IMR-90 (cell line): Measurements from ENCODE around the gene TRA2B. TPM values are rescaled to one million over a fixed set of nuclear protein-coding genes. Genes with fewer than 3 reads are reported as not detected.

Experiments used
- ATAC-seq: fragments of 200-7000 bp; cut with Tn5 transposase; 2 replicates; pipeline ENCODE4 v1.9.1; 2020; ENCODE audit warnings: low read depth, mild to moderate bottlenecking, moderate library complexity
- BruUV-seq: library from RNA; stranded (reverse); fragments of 400-500 nt; replicated peaks from 2 replicates; lab custom pipeline; 2021; lab: Mats Ljungman, UMichigan
- CTCF ChIA-PET: fragments of 300-600 bp; formaldehyde crosslinking; extraction: SDS; loops from one replicate; lab custom pipeline; 2021; ENCODE audit warnings: antibody characterized with exemption; lab: Yijun Ruan, JAX
- POLR2A ChIA-PET: fragments of 300-600 bp; sonication (Branson Sonifier 250); formaldehyde crosslinking; loops from one replicate; lab custom pipeline; 2022; ENCODE audit warnings: antibody characterized with exemption; ENCODE audit not compliant: unreplicated experiment; lab: Charles Lee
- DNase-seq: peaks from one replicate; pipeline ENCODE4 v3.0.0; 2013
- H2AFZ ChIP-seq: replicated peaks from 2 replicates; pipeline ENCODE3; 2013; ENCODE audit warnings: low read length, mild to moderate bottlenecking; ENCODE audit not compliant: poor library complexity
- H2AK5ac ChIP-seq: 2 replicates; pipeline ENCODE4 v1.6.1; 2013; ENCODE audit warnings: low read depth, low read length, inconsistent platforms
- H2AK9ac ChIP-seq: replicated peaks from 2 replicates; pipeline ENCODE3; 2013; ENCODE audit warnings: mild to moderate bottlenecking, low read depth, low read length, moderate library complexity; ENCODE audit not compliant: poor library complexity
- H2BK120ac ChIP-seq: 2 replicates; pipeline ENCODE4 v1.6.1; 2013; ENCODE audit warnings: low read depth, low read length, inconsistent platforms
- H2BK15ac ChIP-seq: 3 replicates; pipeline ENCODE4 v1.6.1; 2013; ENCODE audit warnings: low read depth, low read length, inconsistent platforms
- H2BK20ac ChIP-seq: 2 replicates; pipeline ENCODE4 v1.6.1; 2013; ENCODE audit warnings: low read depth, mild to moderate bottlenecking, inconsistent platforms, low read length, moderate library complexity
- H2BK5ac ChIP-seq: 2 replicates; pipeline ENCODE4 v1.6.1; 2013; ENCODE audit warnings: mild to moderate bottlenecking, low read depth, low read length, inconsistent platforms; ENCODE audit not compliant: poor library complexity, severe bottlenecking
- H3K14ac ChIP-seq: replicated peaks from 2 replicates; pipeline ENCODE4 v1.6.1; 2013; ENCODE audit warnings: low read depth, low read length, inconsistent platforms
- H3K18ac ChIP-seq: 2 replicates; pipeline ENCODE4 v1.6.1; 2013; ENCODE audit warnings: low read depth, low read length, control low read depth
- H3K23ac ChIP-seq: 2 replicates; pipeline ENCODE4 v1.6.1; 2013; ENCODE audit warnings: low read depth, low read length, inconsistent platforms
- H3K27ac ChIP-seq: 2 replicates; pipeline ENCODE4 v1.5.1; 2013; ENCODE audit warnings: mild to moderate bottlenecking, control low read depth, low read length; ENCODE audit not compliant: insufficient read depth
- H3K27me3 ChIP-seq: 2 replicates; pipeline ENCODE4 v1.6.1; 2013; ENCODE audit warnings: low read length; ENCODE audit not compliant: control insufficient read depth, insufficient read depth
- H3K36me3 ChIP-seq: 2 replicates; pipeline ENCODE4 v1.6.1; 2013; ENCODE audit warnings: low read length, mixed read lengths; ENCODE audit not compliant: control insufficient read depth, insufficient read depth
- H3K4ac ChIP-seq: 2 replicates; pipeline ENCODE4 v1.6.1; 2013; ENCODE audit warnings: low read depth, low read length, inconsistent platforms
- H3K4me1 ChIP-seq: 2 replicates; pipeline ENCODE4 v1.6.1; 2013; ENCODE audit warnings: low read length, mixed read lengths; ENCODE audit not compliant: control insufficient read depth, insufficient read depth
- H3K4me2 ChIP-seq: 2 replicates; pipeline ENCODE4 v1.6.1; 2013; ENCODE audit warnings: low read depth, mild to moderate bottlenecking, control low read depth, low read length, moderate library complexity
- H3K4me3 ChIP-seq: 2 replicates; pipeline ENCODE4 v1.5.1; 2013; ENCODE audit warnings: low read depth, mild to moderate bottlenecking, control low read depth, low read length, moderate library complexity; ENCODE audit not compliant: insufficient read depth
- H3K56ac ChIP-seq: 2 replicates; pipeline ENCODE4 v1.6.1; 2013; ENCODE audit warnings: low read length, inconsistent platforms; ENCODE audit not compliant: insufficient read depth; ENCODE audit errors: extremely low read depth
- H3K79me1 ChIP-seq, 2 experiments: 2 replicates each; pipeline ENCODE4 v1.6.1; 2013; ENCODE audit warnings: low read length in 2 of 2, inconsistent platforms in 1 of 2, low read depth in 1 of 2
- H3K9ac ChIP-seq: 2 replicates; pipeline ENCODE4 v1.6.1; 2013; ENCODE audit warnings: low read depth, low read length, control low read depth
- H3K9me1 ChIP-seq: 2 replicates; pipeline ENCODE4 v1.6.1; 2013; ENCODE audit warnings: low read length, inconsistent platforms; ENCODE audit not compliant: insufficient read depth
- H3K9me3 ChIP-seq: 2 replicates; pipeline ENCODE4 v1.6.1; 2013; ENCODE audit warnings: low read length; ENCODE audit not compliant: control insufficient read depth, insufficient read depth
- H4K20me1 ChIP-seq: 2 replicates; pipeline ENCODE4 v1.6.1; 2013; ENCODE audit warnings: low read length, inconsistent platforms; ENCODE audit not compliant: insufficient read depth
- H4K5ac ChIP-seq: 2 replicates; pipeline ENCODE4 v1.6.1; 2013; ENCODE audit warnings: mild to moderate bottlenecking, low read depth, low read length, control low read depth
- H4K8ac ChIP-seq, 2 experiments: 2 replicates each; pipeline ENCODE4 v1.6.1; 2013; ENCODE audit warnings: low read depth in 2 of 2, low read length in 2 of 2, control low read depth in 1 of 2, inconsistent platforms in 1 of 2
- H4K91ac ChIP-seq: 2 replicates; pipeline ENCODE4 v1.6.1; 2013; ENCODE audit warnings: low read depth, low read length, inconsistent platforms; ENCODE audit not compliant: insufficient read depth
- RCOR1 ChIP-seq: IDR thresholded peaks from 2 replicates; pipeline ENCODE4 v1.6.1; 2012; ENCODE audit warnings: mild to moderate bottlenecking, low read length, improper control_type of control experiment; ENCODE audit not compliant: insufficient replicate concordance
- SMC3 ChIP-seq: fragments of 150-350 bp; IDR thresholded peaks from 2 replicates; pipeline ENCODE4 v1.6.1; 2016; ENCODE audit warnings: low read depth, mild to moderate bottlenecking, antibody characterized with exemption, low read length, moderate library complexity
- WGBS, 2 experiments: methylation state at CpG; one replicate each; pipeline versions ENCODE4 v1.1.5 to v1.1.7; 2013; ENCODE audit warnings: missing lambda C conversion rate in 2 of 2; ENCODE audit not compliant: insufficient read length in 1 of 2; ENCODE audit errors: extremely low coverage in 2 of 2; 5-methylcytosine and 5-hydroxymethylcytosine counted together
- dilution Hi-C: fragments of 300-500 bp; cut with HindIII; formaldehyde crosslinking; loops from one replicate; pipeline ENCODE4 v1.14.3; 2018; ENCODE audit warnings: low sequenced_read_pairs; ENCODE audit not compliant: unreplicated experiment
- in situ Hi-C: fragments of 300-500 bp; cut with MboI; formaldehyde crosslinking; loops from 3 replicates; pipeline ENCODE4 v1.14.3; 2019; ENCODE audit warnings: low sequenced_read_pairs, inconsistent platforms, mixed read lengths
- intact Hi-C: fragments of 100-400 bp; cut with micrococcal nuclease; formaldehyde crosslinking; loops from 2 replicates; pipeline ENCODE4 v1.10.0; 2022
- polyA plus RNA-seq, 3 experiments: library from polyadenylated mRNA; depleted of rRNA; stranded (reverse); fragments of >200 nt; gene quantifications; 2 replicates each; pipeline ENCODE4 v1.2.3, GENCODE V29; 2012; ENCODE audit warnings: low replicate concordance in 1 of 3
- total RNA-seq: library from RNA; depleted of rRNA; stranded (reverse); fragments of >200 nt; gene quantifications from 2 replicates; pipeline ENCODE4 v1.2.3, GENCODE V29; 2012

TRA2B gene
- total and polyA plus RNA-seq, 2 of the 4 experiments (the other 2 are of a cell fraction), result 127 to 208 TPM

DNA sequence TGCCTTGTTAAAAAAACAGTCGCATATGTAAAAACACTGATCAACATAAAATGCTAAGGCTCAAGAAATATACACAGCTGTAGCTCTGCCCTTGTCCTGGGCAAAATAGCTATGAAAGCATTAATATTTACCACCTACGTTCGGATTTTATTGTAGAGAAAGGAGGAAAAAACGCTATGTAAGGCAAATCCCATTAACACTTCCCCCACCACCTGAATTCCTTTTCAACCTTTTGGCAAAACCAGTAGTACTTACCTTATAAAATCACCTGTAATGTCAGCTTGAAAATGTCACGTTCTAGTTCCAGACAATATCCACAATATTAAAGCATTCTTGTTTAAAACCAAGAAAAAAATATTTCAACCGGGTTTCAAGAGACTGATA is 3.6 kb downstream of the TRA2B start:
- TF ChIP-seq RCOR1 (no peak), SMC3 (no peak)
- no peak overlapping the region for H2AFZ ChIP-seq
- ATAC-seq (no peak), DNase-seq (no peak)
- H3K23ac ChIP-seq, result no peak overlapping the region
- no peak overlapping the region for H2BK120ac ChIP-seq
- H2BK20ac ChIP-seq, result no peak overlapping the region
- peaks cover 15% of the 10 kb centered on the region for H3K4me1 ChIP-seq
- WGBS, 2 experiments, result no CpG with 5 or more reads among the region's 6 CpGs
- H3K4me3 ChIP-seq, result peak overlapping the region; percentile 22; the same call in 1 of the 2 replicates
- H3K4ac ChIP-seq, result no peak overlapping the region
- no peak overlapping the region for H2BK15ac ChIP-seq
- H3K36me3 ChIP-seq, result peaks cover 5% of the 10 kb centered on the region
- no peak overlapping the region for H4K5ac ChIP-seq
- CTCF ChIA-PET, result no interaction called here
- dilution Hi-C loops (no loop called here), in situ Hi-C loops (no loop called here), intact Hi-C loops (loop anchor here (2.0 kb wide), 1 partner anchor 273 kb away; no protein-coding TSS in a partner anchor)
- H4K8ac ChIP-seq, result no peak overlapping the region
- H3K27ac ChIP-seq, result no peak overlapping the region
- H3K9me3 ChIP-seq, result no peaks in the 10 kb centered on the region
- peaks cover 0 to 19% of the 10 kb centered on the region in 2 experiments; a peak in 2 of 4 replicates for H3K79me1 ChIP-seq
- H3K9ac ChIP-seq, result peak overlapping the region; percentile 33; the same call in 1 of the 2 replicates
- H3K4me2 ChIP-seq, result peak overlapping the region; percentile 87
- no peak overlapping the region for H2AK9ac ChIP-seq
- no peak overlapping the region for H4K91ac ChIP-seq
- no peak overlapping the region for H3K18ac ChIP-seq
- H3K27me3 ChIP-seq, result no peaks in the 10 kb centered on the region
- H3K56ac ChIP-seq, result no peak overlapping the region
- POLR2A ChIA-PET, result no interaction called here
- no peak overlapping the region for H2AK5ac ChIP-seq
- no peak overlapping the region for H2BK5ac ChIP-seq
- H3K9me1 ChIP-seq, result peaks cover 4% of the 10 kb centered on the region
- peaks cover 86% of the 10 kb centered on the region for H4K20me1 ChIP-seq
- H3K14ac ChIP-seq, result no peak overlapping the region
- BruUV-seq, result no TSS peak
